HG03280 (cell line): ENCODE measurements around the gene MSMP.

Experiments
- ATAC-seq: cut with Tn5 transposase; IDR thresholded peaks from one replicate; pipeline ENCODE4 v1.9.1; 2021; ENCODE audit warnings: mild to moderate bottlenecking, moderate library complexity; ENCODE audit not compliant: unreplicated experiment

Gene MSMP

DNA sequence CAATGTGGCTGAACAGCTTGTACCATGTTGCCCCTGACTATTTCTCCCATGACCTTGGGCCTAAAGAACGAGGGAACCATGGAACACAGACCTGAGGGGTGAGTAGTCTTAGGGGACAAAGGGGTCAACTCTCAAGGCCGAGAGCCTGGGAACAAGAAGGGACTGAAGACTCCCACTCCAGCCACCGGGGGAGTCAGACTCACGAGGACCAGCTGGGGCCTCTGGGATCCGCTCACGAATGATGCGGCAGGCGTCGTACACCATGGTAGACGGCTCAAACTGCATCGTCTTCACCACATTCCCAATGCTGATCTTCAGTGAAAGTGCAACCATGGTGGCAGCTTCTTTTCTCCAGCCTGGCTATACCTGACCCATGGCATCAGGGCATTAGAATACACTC is 28.7 kb downstream of the MSMP start:
- no peak for ATAC-seq

DNA sequence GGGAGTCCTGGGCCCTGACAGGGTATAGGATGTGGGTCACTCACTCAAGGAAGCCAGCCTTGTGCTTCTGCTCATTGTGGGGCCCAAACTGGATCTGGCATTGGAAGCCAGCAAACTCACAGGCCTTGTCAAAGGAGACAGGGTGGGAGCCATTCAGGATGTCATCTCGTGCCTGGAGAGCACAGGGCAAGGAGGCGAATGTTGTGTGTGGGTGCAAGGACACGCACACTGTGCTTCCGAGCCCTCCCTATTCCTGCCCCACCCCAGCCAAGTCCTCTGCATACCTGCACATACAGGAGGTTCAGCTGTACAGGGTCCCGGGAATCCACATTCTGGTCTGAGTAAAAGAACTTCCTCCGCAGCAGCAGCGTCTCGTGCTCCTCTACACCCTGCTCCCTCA is 30.2 kb downstream of the MSMP start:
- no peak for ATAC-seq

DNA sequence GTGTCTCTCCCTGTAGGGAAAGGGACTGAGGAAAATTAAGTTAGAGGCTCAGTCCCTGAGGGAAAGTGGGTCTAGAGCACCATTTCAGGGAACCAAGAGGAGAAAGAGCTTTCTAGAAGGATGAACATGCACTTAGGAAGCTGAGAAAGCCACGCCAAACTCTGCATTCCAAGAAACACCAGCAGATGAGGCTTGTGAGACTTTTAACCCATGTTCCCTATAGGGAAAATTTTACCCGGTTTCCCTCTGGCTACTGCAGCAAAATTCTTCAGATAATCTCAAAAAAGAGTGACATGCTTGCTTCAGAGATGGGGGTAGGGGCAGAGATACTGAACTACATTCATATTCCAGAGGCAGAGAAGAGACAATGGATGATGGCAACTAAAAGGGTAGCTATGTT is 30.6 kb downstream of the MSMP start:
- ATAC-seq, result no peak

DNA sequence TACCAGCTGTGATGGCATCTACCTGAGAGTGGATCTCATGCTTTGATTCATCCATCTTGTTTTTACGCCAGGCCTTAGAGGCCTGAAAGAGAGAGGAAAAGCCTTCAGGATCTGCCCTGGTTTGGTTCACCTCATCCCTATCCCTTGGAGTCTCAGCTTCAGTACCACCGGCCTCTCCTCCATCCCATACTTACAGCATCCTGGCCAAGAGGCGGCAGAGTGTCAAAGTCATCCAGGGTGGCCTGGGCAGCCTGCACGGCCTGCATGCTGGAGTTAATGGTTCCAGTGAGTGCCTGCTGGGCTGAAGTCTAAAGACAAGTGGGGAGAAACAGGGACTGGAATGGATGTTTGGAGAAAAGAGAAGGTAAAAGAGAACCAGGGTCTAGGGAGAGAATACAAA is 34.5 kb downstream of the MSMP start:
- no peak for ATAC-seq

DNA sequence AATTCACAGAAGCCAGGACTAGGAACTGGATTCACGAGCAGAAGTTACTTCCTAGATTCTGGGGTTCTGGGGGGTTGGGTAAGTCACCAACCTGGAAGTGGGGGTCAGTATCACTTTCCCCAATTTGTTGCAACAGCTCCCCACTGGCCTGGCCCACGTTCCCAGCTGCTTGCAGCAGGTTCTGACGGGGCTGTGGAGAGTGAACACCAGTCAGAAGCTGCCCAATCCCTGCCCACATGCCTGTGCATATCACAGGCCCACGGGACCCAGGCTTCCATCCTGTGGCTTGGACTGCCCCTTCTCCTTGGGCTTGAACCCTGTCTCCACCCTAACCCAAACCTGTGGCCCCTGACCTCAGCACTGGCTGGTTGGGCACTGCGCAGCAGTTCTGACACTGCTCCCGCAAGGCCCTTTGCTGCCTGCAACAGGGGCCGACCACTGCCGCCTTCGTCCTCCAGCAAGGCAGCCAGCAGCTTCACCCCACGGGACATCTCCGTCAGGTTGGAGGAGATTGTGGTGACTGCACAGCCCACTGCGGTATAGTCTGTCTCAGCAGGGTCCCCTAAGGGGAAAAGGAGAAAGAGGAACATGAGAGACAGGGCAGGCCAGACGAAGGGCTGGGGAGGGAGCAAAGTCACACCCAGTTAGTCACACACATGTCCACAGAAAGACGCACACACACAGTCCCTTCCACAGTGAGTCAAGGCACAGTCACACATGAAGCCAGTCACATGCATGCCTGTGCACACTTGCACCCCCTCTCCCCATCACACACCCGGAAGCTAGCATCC is 35.2 kb downstream of the MSMP start:
- no peak for ATAC-seq

DNA sequence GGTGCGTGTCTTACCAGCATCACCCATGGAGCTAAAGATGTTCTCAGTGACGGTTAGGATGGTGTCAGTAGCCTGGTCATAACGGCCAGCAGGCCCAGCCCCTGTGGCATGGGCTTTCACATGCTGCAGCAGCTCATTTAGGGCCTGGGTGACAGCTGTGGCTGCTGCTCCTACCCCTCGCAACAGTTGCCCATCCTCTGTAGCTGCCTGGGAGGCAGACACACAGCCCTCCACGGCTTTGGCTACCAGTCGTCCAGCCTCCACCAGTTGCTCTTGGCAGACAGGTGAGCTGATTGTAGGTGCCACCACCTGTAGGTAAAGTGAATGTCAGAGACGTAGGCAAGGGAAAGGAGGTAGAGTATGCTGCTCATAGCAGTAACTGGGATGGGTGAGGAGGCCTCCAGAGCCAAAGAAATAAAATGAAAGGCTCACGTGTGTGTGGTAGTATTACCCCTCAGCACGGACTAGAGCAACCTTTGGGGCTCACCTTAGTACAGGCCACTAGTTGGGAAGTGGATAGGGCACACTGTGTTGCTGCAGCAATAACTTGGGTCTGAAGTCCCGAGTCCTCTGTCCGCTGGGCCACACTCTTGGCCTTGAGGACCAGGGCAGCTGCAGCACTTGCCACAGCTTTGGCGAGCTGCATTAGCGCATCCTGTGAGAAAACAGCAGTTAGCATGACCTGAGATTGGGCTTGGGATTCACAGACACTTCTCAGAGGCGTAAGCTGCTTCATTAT is 36.8 kb downstream of the MSMP start:
- no peak for ATAC-seq

DNA sequence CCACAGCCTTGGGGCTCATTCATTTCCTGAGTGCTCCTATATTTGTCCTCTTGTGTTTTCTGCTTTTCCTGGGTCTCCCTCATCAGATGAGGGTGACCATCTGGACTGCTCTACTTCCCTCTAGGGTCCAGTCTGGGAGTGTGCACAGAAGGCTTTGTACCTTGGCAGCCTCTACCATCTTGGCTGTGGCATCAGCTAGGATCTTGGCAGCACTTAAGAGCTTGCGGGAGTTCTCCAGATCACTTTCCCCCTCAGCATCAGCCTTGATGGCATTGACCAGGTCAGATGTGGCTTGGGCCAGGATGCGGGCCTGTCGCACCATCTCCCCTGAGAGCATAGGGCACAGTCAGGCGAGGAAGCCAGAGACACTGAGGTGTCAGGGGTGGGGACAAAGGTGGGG is 37.8 kb downstream of the MSMP start:
- no peak for ATAC-seq

DNA sequence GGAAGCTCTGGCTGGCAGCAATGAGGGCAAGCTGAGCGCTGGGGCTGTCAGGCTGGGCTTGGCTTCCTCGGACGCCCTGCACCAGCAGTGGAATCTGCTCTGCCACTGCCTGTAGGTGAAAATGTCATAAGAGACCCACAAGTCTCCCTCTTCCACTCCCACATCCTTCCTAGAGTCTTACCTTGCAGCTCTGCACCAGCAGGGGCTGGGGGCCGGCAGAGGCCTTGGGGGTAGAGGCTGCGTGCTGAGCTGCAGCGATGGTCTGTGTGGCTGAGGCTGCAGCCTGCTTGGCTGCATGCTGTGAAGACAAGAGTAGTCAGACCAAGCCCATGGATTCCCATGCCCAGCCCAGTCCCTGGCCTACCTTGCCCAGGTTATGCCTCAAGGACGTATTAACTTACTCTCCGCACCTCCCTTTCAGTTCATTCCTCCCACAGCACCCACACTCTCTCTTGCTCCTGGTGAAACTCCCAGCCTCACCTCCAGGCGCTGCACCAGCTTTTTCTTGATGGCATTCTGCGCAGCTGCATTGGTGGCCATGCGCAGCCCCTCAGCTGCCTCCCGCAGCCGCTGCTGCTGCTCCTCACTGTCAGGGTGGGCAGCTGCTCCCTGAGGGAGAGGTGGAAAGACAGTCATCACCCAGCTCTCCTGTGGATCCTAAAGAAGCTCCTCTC is 39.4 kb downstream of the MSMP start:
- no peak for ATAC-seq

DNA sequence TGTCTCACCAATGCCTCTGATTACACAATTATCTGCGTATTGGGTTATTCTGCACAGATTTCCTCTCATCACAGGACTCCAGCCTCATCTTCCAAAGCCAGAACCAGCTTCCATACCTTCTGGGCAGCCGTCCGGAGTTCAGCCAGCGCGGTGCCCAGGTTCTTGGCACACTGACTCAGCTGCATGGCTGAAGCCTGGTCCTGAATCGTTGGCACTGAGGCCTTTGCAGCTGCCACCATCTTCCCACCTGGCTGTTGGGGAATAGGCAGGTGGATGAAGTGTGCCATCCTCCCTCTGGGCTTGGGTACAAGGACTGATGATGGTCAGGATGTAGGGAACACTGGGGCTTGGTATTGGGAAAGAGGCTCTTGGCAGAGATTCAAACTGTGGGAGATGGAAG is 40.0 kb downstream of the MSMP start:
- no peak for ATAC-seq

DNA sequence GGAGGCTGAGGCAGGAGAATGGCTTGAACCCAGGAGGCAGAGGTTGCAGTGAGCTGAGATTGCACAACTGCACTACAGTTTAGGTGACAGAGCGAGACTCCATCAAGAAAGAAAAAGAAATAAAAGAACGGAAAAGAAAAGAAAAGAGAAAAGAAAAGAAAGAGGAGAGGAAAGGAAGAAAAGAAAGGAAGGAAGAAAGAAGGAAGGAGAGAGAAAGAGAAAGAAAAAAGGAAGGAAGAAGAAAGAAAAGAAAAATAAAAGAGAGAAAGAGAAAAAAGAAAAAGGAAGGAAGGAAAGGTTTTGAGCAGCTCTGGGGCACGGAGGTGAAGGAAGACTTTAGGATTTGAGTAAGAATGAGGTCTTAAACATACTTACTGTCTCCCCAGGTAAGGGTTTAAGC is 40.5 kb downstream of the MSMP start:
- ATAC-seq, result no peak

DNA sequence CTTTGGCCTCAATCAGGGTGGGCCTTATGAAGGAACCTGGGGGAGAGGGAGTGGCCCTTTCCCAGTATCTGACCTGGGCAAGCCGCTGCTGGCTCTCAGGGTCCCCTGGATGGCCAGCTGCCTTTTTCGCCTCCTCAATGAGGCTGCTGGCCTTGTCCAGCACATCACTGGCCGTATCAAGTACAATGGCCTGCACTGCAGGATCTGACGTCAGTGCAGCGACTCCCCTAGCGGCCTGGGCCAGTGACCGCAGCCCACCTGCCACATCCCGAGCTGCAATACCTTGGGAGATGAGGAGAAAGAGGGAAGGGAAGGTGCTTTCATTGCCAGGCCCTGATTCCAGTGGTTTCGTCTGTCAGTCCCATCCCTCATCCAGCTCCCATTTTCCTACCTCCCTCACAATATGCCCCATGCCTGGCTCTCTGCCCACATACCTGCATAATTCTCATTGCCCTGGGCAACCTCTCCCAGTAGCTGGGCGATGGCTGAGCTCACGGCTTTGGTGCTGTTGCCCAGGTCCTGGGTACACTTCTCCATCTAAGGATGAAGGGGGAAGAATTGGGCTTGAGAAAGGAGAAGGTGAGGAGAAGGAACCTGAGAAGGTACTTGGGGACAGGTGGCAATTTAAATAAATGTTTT is 41.2 kb downstream of the MSMP start:
- ATAC-seq, result no peak

DNA sequence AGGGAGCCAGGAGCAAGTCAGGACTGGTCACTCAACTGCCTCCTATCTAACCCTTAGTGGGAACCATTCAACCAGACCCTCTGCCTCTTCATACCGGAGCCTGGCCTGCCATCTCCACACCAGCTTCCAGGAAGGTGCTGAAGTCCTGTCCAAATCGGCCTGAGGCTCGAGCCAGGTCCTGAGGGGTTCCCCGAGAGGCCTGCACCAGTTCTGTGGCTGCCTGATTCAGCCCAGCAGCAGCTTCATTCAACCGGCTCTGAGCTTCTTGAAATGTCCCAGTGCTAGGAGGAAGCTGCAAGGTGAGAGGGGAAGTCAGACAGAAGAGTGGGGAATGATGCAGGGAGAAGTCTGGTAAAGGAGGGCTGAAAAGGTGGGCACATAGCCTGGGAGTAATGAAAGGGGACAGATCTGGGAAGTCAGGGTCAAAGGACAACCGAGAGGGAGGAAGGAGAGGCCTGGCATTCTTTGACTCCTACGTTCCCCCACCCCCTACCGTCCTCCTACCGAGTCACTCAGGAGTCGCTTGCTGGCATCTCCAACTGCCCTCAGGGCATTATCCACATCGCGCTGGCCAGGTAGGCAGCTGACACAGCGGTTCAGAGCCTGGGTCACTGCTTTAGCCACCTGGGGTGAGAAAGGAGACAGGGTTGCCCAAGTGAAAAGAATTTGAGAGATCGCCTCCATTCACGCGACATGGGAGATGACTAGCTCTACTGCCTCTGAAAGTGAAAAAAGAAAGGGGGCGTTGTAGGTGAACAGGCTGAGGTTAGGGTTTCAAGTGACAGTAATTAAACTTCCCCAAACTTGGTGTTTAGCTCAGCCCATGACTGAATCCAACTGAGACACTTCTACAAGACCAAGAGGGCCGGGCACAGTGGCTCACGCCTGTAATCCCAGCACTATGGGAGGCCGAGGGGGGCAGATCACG is 42.3 kb downstream of the MSMP start:
- no peak for ATAC-seq

DNA sequence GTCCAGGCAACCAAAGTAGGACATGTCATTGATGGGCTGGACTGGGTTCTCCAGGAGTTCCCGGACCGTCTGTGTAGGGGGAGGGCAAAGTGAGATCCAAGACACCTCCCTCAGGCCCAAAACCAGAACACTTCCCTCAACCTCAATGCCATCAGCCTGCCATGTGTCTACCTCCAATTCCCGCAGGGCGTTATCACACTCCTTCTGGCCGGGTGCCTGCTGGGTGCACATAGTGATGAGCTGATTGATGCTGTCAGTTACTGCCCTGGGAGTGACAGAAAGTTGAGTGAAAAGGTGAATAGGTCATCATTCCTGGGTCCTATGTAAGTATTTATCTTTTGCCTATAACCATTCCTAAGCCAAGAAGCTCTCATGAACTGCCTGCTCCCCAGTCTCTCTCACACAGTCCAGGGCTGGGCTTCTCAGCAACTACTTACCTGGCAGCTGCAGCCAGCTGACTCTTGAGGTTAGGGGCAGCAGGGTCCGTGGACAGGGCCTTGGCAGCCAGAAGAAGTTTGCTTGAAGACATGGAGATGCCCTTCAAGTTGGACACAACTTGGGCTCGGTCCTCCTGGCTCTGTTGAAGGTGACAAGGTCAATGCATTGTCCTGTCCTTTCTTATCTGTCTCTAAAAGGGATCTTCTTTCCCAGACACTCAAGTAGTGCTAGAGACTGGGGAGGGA is 43.1 kb downstream of the MSMP start:
- ATAC-seq, result no peak

DNA sequence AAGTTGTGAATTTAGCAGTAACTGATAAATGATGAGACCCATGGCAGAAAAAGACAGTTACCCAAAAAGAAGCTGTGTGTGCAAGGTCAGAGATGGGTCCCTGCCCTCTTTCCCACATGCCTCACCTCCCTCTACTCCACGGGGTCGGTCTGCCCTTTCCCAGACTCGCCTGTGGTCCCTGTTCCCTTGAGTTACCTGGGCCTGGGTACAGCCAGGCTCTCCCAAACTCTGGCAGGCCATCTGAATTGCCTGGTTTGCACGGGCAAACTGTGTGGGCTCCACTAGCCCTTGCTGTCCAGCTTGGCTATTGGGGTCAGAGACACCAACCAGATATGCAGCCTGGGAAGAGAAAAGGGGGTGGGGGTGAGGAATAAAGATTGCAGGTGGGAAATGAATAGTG is 45.9 kb downstream of the MSMP start:
- no peak for ATAC-seq

DNA sequence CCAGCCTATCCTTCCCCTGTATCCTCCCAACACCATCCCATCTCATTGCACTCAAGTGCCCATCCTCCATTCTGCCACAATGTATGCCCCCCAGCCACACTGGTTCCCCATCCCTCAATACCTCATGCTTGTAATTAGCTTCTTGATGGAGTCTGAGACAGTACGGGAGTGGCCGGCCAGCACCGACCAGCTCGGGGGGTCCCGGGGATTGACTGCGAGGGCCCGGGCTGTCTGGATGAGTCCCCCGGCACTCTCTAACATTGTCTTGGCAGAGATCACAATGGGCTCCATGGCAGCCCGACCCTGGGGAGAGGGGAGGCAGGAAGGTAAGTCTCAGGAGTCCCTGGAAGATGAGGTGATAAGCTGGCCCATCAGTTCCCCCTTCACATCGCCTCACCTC is 47.1 kb downstream of the MSMP start:
- no peak for ATAC-seq

DNA sequence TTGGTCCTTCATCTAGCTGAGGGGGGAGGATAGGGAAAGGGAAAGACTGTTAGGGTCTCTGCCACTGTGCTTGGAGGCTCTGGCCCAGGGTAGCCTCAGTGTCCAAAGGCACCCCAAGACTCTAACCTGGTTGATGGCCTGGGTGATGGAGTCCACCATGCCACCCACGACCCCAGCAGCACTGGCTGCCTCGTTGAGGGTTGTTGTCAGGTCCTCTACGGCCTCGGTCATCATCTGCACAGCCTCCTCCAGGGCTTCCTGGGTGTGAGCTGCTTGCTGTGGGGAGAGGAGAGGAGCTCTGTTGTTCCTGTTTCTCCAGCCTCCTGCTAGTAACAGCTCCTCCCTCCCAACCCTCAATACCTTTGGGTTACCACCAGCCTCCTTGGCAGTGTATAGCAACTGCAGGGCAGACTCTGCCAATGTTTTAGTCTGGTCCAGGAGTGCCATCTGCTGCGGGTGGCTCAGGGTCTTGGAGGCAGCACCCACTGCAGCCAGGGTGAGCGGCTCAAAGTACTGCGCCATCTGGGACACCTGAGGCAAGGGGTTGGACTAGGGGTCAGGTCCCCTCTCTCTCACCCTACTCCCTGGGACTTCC is 48.1 kb downstream of the MSMP start:
- no peak for ATAC-seq

DNA sequence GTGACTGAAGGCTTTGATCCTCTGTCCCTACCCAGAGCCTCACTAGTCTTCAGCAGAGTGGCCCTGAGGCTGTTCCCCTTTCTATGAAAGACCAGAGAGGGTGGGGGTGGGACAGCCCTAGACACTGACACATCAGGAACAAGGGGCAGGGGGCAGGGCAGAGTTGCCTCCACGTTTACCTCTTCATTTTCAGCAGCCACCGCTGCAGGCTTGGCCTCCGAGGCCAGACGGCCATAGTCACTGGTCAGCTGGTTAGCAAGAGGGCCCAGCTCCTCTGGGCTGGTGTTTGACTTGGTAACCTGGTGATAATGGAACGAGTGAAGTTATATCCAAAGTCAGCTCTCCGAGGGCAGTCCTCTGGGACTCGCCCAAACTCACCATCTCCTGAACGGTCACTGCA is 48.7 kb downstream of the MSMP start:
- ATAC-seq, result no peak

DNA sequence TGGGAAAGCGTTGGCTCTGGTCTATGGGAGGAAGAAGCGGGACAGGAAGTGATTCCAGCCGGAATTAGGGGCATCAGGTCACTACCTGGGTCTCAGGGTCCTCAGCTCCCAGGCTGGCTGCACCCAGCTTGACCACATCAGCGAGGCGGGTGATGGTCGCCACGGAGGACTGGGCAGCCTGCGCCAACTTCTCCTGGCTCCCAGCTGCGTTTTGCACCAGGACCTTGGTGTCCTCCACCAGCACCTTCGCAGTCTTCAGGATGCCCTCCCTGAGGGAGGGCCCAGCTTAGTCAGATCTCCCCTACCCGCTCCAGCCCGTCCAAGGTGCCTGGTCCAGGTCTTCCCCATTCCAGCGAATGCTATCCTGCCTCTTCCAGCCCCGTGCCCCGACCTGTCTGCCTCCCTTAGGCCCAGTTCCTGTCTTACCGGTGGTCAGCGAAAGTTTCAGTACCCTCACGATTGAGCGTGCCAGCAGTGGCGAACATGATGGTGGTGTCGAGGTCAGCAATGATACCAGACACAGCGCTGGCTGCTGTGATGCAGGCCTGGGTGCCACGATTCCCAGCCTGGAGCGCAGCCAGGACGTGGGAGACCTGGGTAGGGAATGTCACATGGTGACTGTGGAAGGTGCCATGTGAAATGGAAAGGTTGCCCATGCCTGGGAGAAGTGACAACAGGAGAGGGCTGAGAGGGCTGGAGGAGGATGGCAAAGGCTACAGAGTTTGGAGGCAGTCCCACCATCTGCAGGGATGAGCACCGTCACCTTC is 50.0 kb downstream of the MSMP start:
- ATAC-seq, result no peak
